K562 (cell line): ENCODE data around the gene LMX1B.

Experiments used
- CTCF ChIP-seq, 3 experiments: IDR thresholded peaks in 2 of 3; conservative IDR thresholded peaks in 1 of 3; 2 replicates each; pipeline ENCODE4 v1.5.1; 2011 to 2012; ENCODE audit warnings: low read length in 3 of 3, mild to moderate bottlenecking in 3 of 3, control low read depth in 2 of 3, improper control_type of control experiment in 1 of 3, inconsistent platforms in 1 of 3, low read depth in 1 of 3, mixed read lengths in 1 of 3, moderate library complexity in 1 of 3; ENCODE audit not compliant: insufficient read depth in 2 of 3
- ETS1 ChIP-seq: conservative IDR thresholded peaks from 2 replicates; pipeline ENCODE4 v1.6.1; 2011; ENCODE audit warnings: low read depth, mild to moderate bottlenecking, low read length; ENCODE audit not compliant: control insufficient read depth
- FOXA3 ChIP-seq, 2 experiments: fragments of 450-650 bp in 1 of 2; sonication (generic) in 1 of 2; formaldehyde crosslinking; IDR thresholded peaks in 1 of 2; conservative IDR thresholded peaks in 1 of 2; 2 replicates each; pipeline versions ENCODE4 v1.4.0 to v1.8.0; 2020 to 2022; ENCODE audit warnings: mild to moderate bottlenecking in 2 of 2, missing genetic modification reagents in 1 of 2
- GABPA ChIP-seq: fragments of 200-800 bp; sonication (Bioruptor generic); conservative IDR thresholded peaks from 2 replicates; pipeline ENCODE4 v1.6.1; 2016; ENCODE audit warnings: low read depth, missing genetic modification characterization, missing compliant biosample characterization
- HDAC2 ChIP-seq: fragments of 450-650 bp; IDR thresholded peaks from 2 replicates; pipeline ENCODE4 v1.6.1; 2016; ENCODE audit warnings: mild to moderate bottlenecking
- MCM2 ChIP-seq: fragments of 450-650 bp; IDR thresholded peaks from 2 replicates; pipeline ENCODE4 v1.6.1; 2017; ENCODE audit warnings: low read depth, mild to moderate bottlenecking
- NFIC ChIP-seq: fragments of 450-650 bp; IDR thresholded peaks from 2 replicates; pipeline ENCODE4 v1.6.1; 2017; ENCODE audit warnings: mild to moderate bottlenecking, inconsistent platforms
- TAF7 ChIP-seq: fragments of 450-650 bp; IDR thresholded peaks from 2 replicates; pipeline ENCODE4 v1.6.1; 2016; ENCODE audit warnings: missing genetic modification characterization, missing compliant biosample characterization
- ZZZ3 ChIP-seq: fragments of 450-650 bp; IDR thresholded peaks from 2 replicates; pipeline ENCODE4 v1.6.1; 2016; ENCODE audit warnings: antibody characterized with exemption, mild to moderate bottlenecking, moderate library complexity

GRCh38 chr9:126591083-126591482 is 22.6 kb upstream of the LMX1B start:
- no peak for TF ChIP-seq CTCF (IDR thresholded peaks at IDR 0.05 in 2 of 3, conservative IDR thresholded peaks at IDR 0.05 in 1 of 3; ENCODE audit: insufficient read depth in 2 of 3, low read depth in 1 of 3, low read length in 3 of 3)
- TF ChIP-seq MCM2, result no peak
- TF ChIP-seq FOXA3 (CRISPR knock-in tag; conservative IDR thresholded peaks at IDR 0.05 in 1 of 2, IDR thresholded peaks at IDR 0.05 in 1 of 2), result no peak
- TF ChIP-seq ZZZ3, result no peak
- TF ChIP-seq HDAC2, result no peak
- no peak for TF ChIP-seq GABPA (tag)
- no peak for TF ChIP-seq ETS1
- no peak for TF ChIP-seq NFIC
- TF ChIP-seq TAF7 (tag), result no peak
